Measurements from ENCODE around the gene LCN6.

LCN6 gene

GRCh38 chr9:136743639-136744211 lies 4.6 kb downstream of the LCN6 start:
- no peak for DNase-seq (ENCODE audit: low spot score)
- no peak overlapping the region for H3K4me3 ChIP-seq

DNA sequence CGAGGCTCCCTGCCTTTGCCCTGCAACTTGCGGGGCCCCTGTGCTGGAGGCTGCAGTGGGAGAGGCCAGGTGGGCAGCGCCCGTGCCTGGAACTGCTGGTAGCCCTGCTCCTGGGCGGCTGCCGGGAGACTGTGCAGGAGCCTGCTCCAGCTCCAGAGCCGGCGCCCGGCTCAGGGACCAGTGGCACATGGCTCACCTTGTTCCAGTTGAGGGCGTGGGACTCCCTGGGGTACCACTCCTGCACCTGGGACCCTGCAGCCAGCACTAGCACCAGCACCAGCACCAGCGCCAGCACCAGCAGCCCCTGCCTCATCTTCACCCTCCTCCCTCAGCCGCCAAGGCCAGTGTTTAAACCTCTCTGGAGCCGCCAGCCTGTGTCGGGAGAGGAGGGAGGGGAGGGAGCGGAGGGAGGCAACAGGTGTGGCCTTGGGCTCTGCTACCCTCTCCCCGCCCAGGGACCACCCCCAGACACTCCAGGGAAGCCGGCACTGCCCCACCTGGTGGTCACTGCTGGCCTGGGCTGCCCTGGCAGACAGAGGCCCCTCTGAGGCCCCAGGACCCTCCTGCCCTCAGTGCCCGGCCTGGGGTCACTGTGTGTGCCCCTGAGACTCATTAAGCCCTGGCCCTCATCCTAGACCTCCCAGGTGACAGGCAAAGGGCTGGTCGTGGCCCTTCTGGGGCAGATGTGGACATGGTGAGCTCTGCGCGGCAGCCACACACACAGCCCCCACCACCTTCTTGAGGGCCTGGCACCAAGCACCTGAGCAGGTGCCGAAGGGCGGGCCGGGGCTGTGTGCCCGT lies 5.5 kb downstream of the LCN6 start, which contains the start of gene LCN10:
LCN10 (minus strand) TSS at position 350 of the 801 bp plus-strand sequence; CDS start at position 313, 37 bp downstream.
- H3K27ac ChIP-seq, result no peak within 1 kb of the TSS
- peak within 1 kb of the TSS; percentile 28 for H3K4me3 ChIP-seq
- TF ChIP-seq CTCF (IDR thresholded peaks at IDR 0.05), result no peak
- DNase-seq (ENCODE audit: low spot score), result no peak

More at GRCh38 chr9:136743639-136744211, 4.6 kb downstream of the LCN6 start:
- no peak for TF ChIP-seq CTCF (IDR thresholded peaks at IDR 0.05)
- H3K27ac ChIP-seq, result no peak overlapping the region

GRCh38 chr9:136741883-136742571 lies 6.3 kb downstream of the LCN6 start:
- no peak overlapping the region for H3K27ac ChIP-seq
- no peak for DNase-seq (ENCODE audit: low spot score)
- TF ChIP-seq CTCF (IDR thresholded peaks at IDR 0.05), result no peak
- H3K4me3 ChIP-seq, result peak overlapping the region; percentile 28

GRCh38 chr9:136740971-136741882 lies 7.1 kb downstream of the LCN6 start:
- no peak for DNase-seq (ENCODE audit: low spot score)
- Histone ChIP-seq H3K27ac (no peak overlapping the region), H3K4me3 (no peak overlapping the region)
- TF ChIP-seq CTCF (IDR thresholded peaks at IDR 0.05), result no peak

- no peak for TF ChIP-seq CTCF (IDR thresholded peaks at IDR 0.05)
- no peak overlapping the region for H3K27ac ChIP-seq
- H3K4me3 ChIP-seq, result no peak overlapping the region
- no peak for DNase-seq (ENCODE audit: low spot score)
These were observed 7.8 kb downstream of the LCN6 start for GRCh38 chr9:136740491-136740890.

GRCh38 chr9:136740069-136740468 lies 8.3 kb downstream of the LCN6 start:
- H3K4me3 ChIP-seq, result no peak overlapping the region
- H3K27ac ChIP-seq, result no peak overlapping the region
- no peak for DNase-seq (ENCODE audit: low spot score)
- TF ChIP-seq CTCF (IDR thresholded peaks at IDR 0.05), result no peak

Measured in coronary artery (tissue), 2 donors.